ENCODE measurements around the gene SMIM32.

Gene SMIM32

GRCh38 chr5:136186796-136187195 lies 6.2 kb downstream of the SMIM32 start:
- no peak for DNase-seq (ENCODE audit: low read depth)

GRCh38 chr5:136185974-136186665 lies 6.8 kb downstream of the SMIM32 start:
- DNase-seq (ENCODE audit: low read depth): no peak

- DNase-seq (ENCODE audit: low read depth): no peak
Observed at GRCh38 chr5:136182618-136183017, 10.3 kb downstream of the SMIM32 start.

GRCh38 chr5:136174021-136174659 lies 18.8 kb downstream of the SMIM32 start:
- no peak for DNase-seq (ENCODE audit: low read depth)

GRCh38 chr5:136169218-136169617 lies 23.7 kb downstream of the SMIM32 start:
- no peak for DNase-seq (ENCODE audit: low read depth)

- DNase-seq (ENCODE audit: low read depth): no peak
Observed at GRCh38 chr5:136166909-136167308, 26.1 kb downstream of the SMIM32 start.

- DNase-seq (ENCODE audit: low read depth): no peak
Observed at GRCh38 chr5:136164226-136164625, 28.7 kb downstream of the SMIM32 start.

- DNase-seq (ENCODE audit: low read depth): no peak
Observed at GRCh38 chr5:136162008-136162407, 31.0 kb downstream of the SMIM32 start.

- no peak for DNase-seq (ENCODE audit: low read depth)
Observed at GRCh38 chr5:136159457-136159856, 33.5 kb downstream of the SMIM32 start.

- no peak for DNase-seq (ENCODE audit: low read depth)
Observed at GRCh38 chr5:136157514-136157913, 35.4 kb downstream of the SMIM32 start.

GRCh38 chr5:136155761-136156160 lies 37.2 kb downstream of the SMIM32 start:
- no peak for DNase-seq (ENCODE audit: low read depth)

GRCh38 chr5:136155078-136155477 lies 37.9 kb downstream of the SMIM32 start:
- no peak for DNase-seq (ENCODE audit: low read depth)

GRCh38 chr5:136153581-136154236 lies 39.3 kb downstream of the SMIM32 start:
- no peak for DNase-seq (ENCODE audit: low read depth)

- no peak for DNase-seq (ENCODE audit: low read depth)
Observed at GRCh38 chr5:136149891-136150290, 43.1 kb downstream of the SMIM32 start.

- no peak for DNase-seq (ENCODE audit: low read depth)
Observed at GRCh38 chr5:136147632-136148031, 45.3 kb downstream of the SMIM32 start.

GRCh38 chr5:136146201-136146600 lies 46.8 kb downstream of the SMIM32 start:
- DNase-seq (ENCODE audit: low read depth): no peak

- DNase-seq (ENCODE audit: low read depth): no peak
Observed at GRCh38 chr5:136145030-136145429, 47.9 kb downstream of the SMIM32 start.

GRCh38 chr5:136143763-136144162 lies 49.2 kb downstream of the SMIM32 start:
- no peak for DNase-seq (ENCODE audit: low read depth)

- no peak for DNase-seq (ENCODE audit: low read depth)
Observed at GRCh38 chr5:136143312-136143711, 49.6 kb downstream of the SMIM32 start.

- no peak for DNase-seq (ENCODE audit: low read depth)
Observed at GRCh38 chr5:136141561-136141960, 51.4 kb downstream of the SMIM32 start.
